Activated naive CD4-positive, alpha-beta T cell treated with anti-CD3 and anti-CD28 coated beads for 36 hours (primary cell): ENCODE measurements around the gene ARL15. TPM values are rescaled to one million over a fixed set of nuclear protein-coding genes. Genes with fewer than 3 reads are reported as not detected.

Experiments
- CTCF ChIA-PET: fragments of 350-600 bp; sonication (Branson Sonifier 250); formaldehyde crosslinking; loops from one replicate; lab custom pipeline; 2021; ENCODE audit warnings: antibody characterized with exemption; lab: Charles Lee
- DNase-seq: peaks from one replicate; pipeline ENCODE4 v3.0.0-alpha.2; 2020
- H3K27ac Mint-ChIP-seq: one replicate; pipeline ENCODE4 v1.8.0; 2021; ENCODE audit warnings: mild to moderate bottlenecking, mixed read lengths
- H3K27me3 Mint-ChIP-seq: one replicate; pipeline ENCODE4 v1.8.0; 2021; ENCODE audit warnings: low read depth, mixed read lengths
- H3K36me3 Mint-ChIP-seq: one replicate; pipeline ENCODE4 v1.8.0; 2021; ENCODE audit warnings: low read depth, mixed read lengths
- H3K4me1 Mint-ChIP-seq: one replicate; pipeline ENCODE4 v1.8.0; 2021; ENCODE audit warnings: low read depth, mixed read lengths
- H3K4me3 Mint-ChIP-seq: one replicate; pipeline ENCODE4 v1.8.0; 2021; ENCODE audit warnings: mild to moderate bottlenecking, moderate library complexity, mixed read lengths
- H3K9me3 Mint-ChIP-seq: one replicate; pipeline ENCODE4 v1.8.0; 2021; ENCODE audit warnings: mixed read lengths
- intact Hi-C: fragments of 100-400 bp; cut with micrococcal nuclease; formaldehyde crosslinking; loops from one replicate; pipeline ENCODE4 v1.15.1; 2023
- total RNA-seq, 2 experiments: library from RNA; stranded (reverse); gene quantifications; one replicate each; pipeline ENCODE4 v1.2.3, GENCODE V29; 2021

ARL15 gene
- total RNA-seq, 2 experiments from 2014 or later = 6.7 to 7.0 TPM

DNA sequence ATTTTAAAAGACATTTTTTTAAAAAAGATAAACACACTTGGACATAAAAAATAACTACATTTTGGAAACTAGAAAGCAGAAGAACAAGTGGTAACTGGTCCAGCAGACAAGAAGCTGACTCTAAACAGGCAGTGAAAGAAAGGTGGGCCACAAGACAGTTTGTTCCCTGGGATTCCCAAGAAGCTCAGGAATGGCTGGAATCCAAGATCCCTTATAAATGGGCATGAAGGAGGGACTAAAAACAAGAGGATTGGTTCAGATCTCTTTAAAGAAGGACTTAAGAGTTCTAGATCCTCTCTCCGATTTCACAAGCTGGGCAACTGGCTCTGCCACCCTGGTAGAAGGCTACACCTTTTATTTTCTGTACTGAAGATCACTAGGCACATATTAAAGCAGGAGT lies 102.8 kb downstream of the ARL15 start:
- no peaks in the 10 kb centered on the region for H3K27me3 Mint-ChIP-seq
- no peak overlapping the region for H3K4me3 Mint-ChIP-seq
- H3K36me3 Mint-ChIP-seq = peaks cover 6% of the 10 kb centered on the region
- peaks cover 3% of the 10 kb centered on the region for H3K9me3 Mint-ChIP-seq
- no peak for DNase-seq
- CTCF ChIA-PET = interaction anchor here (0.7 to 1.1 kb wide), 2 partner anchors 22 to 714 kb away, joined by 3 to 4 read pairs; no protein-coding TSS in a partner anchor
- no peak overlapping the region for H3K27ac Mint-ChIP-seq
- peaks cover 5% of the 10 kb centered on the region for H3K4me1 Mint-ChIP-seq
- intact Hi-C loops = no loop called here

DNA sequence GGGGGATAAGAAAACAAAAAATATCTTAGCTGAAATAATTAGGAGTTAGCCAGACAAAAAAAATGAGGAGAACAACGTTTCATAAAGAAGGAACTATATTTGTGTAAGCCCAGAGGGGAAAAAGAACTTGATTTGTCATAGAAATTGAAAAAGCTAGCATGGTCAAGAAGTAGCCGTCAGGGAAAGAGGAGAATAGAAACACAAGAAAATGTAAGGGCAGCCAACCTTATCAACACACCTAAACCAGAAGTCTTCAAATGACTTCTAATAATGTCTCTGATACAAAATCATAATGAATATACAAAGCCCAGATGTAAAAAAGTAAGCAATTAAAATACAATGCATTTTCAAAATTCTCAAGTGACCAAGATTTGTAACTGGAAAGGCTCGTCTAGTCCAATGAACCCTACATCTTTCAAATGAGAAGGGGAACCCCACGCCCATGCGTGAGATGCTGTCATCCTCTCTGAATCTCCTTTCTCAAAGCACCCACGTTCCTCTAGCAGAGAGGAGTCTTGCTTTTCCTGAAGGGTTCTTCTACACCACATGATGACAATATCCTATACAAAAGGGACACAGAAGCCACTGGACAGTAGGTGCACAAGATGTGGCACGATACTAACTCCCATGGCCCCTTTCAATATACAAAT lies 103.7 kb downstream of the ARL15 start:
- H3K27ac Mint-ChIP-seq = no peak overlapping the region
- H3K9me3 Mint-ChIP-seq = peaks cover 3% of the 10 kb centered on the region
- H3K4me1 Mint-ChIP-seq = peaks cover 2% of the 10 kb centered on the region
- no peak for DNase-seq
- peaks cover 6% of the 10 kb centered on the region for H3K36me3 Mint-ChIP-seq
- H3K4me3 Mint-ChIP-seq = no peak overlapping the region
- H3K27me3 Mint-ChIP-seq = no peaks in the 10 kb centered on the region
- intact Hi-C loops = no loop called here
- CTCF ChIA-PET = no interaction called here

DNA sequence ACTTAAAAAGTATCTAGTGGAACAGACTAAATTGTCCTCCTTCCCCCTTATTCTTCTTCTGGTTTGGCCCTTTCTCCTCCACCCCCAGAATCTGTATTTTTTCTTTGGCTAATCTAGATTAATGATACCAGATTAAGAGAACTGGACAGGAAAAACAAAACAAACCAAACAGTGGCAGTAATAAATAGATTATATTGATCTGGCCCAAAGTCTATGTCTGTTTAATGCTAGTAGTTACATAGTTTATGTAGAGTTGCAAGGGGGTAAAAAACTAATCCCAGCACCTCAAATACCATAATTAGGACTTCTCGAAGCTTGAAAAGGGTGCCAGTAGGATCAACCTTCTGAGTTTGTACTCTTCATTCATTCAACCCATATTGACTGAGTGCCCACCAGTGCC lies 104.5 kb downstream of the ARL15 start:
- Mint-ChIP-seq H3K36me3 (peaks cover 13% of the 10 kb centered on the region), H3K9me3 (peaks cover 10% of the 10 kb centered on the region), H3K27ac (no peak overlapping the region), H3K4me3 (no peak overlapping the region), H3K27me3 (no peaks in the 10 kb centered on the region), H3K4me1 (peaks cover under 1% of the 10 kb centered on the region)
- intact Hi-C loops = no loop called here
- CTCF ChIA-PET = no interaction called here
- DNase-seq = no peak

DNA sequence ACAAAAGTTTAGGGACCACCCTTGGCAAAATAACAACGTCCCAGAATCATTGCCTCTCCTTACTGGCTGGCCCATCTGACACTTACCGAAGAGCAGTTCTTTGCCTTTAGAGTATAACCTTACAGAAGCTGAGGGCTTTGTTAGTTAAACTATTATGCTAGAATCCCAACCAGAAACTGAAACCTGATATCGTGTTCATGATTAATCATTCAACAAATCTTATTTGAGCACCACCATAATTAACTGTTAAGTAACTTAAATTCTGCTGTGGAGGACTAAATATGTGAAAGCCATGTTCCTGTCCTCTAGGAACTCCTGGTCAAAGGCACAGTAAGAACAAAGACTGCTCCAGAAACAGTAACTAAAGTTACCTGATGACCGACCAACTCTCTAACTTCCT lies 104.9 kb downstream of the ARL15 start:
- no peaks in the 10 kb centered on the region for H3K4me1 Mint-ChIP-seq
- H3K9me3 Mint-ChIP-seq = peaks cover 15% of the 10 kb centered on the region
- no peak for DNase-seq
- CTCF ChIA-PET = no interaction called here
- no peak overlapping the region for H3K27ac Mint-ChIP-seq
- intact Hi-C loops = no loop called here
- no peaks in the 10 kb centered on the region for H3K27me3 Mint-ChIP-seq
- peaks cover 17% of the 10 kb centered on the region for H3K36me3 Mint-ChIP-seq
- no peak overlapping the region for H3K4me3 Mint-ChIP-seq

DNA sequence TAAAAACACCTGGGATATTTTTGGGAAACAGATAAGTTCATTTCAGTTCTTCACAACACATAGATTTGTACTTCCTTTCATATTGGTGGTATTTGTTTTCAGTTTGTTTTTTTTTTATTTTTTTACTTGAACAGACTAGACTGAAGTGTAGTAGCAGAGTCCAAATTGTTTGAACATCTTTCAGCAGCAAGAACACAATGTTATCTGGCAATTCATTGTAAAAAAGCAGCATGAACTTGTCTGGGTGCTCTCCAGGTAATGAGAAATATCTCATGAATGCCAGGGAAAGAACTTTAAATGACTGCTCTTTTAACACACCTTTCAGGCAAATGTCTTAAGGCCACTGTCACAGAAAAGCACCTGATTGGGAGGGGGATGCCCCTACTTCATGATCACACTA lies 113.4 kb downstream of the ARL15 start:
- no peak for DNase-seq
- intact Hi-C loops = no loop called here
- peaks cover 3% of the 10 kb centered on the region for H3K4me1 Mint-ChIP-seq
- CTCF ChIA-PET = no interaction called here
- no peak overlapping the region for H3K27ac Mint-ChIP-seq
- no peaks in the 10 kb centered on the region for H3K27me3 Mint-ChIP-seq
- H3K36me3 Mint-ChIP-seq = peaks cover 11% of the 10 kb centered on the region
- H3K9me3 Mint-ChIP-seq = peaks cover 17% of the 10 kb centered on the region
- no peak overlapping the region for H3K4me3 Mint-ChIP-seq

DNA sequence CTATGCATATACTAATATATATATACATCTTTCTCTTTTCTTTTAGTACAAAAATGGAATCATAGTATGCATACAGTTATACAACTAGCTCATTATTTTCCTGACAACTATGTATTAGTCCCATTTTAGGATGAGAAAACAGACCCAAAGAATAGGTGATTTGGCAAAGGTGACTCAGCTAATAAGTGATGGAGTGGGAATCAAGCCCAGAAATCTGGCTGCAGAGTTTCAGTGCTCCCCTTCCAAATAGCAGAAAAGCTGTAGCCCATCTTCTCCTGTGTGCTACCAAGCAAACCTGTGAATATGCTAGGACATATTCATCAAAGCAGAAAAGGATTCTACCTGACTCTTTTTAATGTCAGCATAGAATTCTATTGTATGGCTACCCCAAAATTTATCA lies 114.7 kb downstream of the ARL15 start:
- no peaks in the 10 kb centered on the region for H3K27me3 Mint-ChIP-seq
- peaks cover 5% of the 10 kb centered on the region for H3K4me1 Mint-ChIP-seq
- H3K27ac Mint-ChIP-seq = no peak overlapping the region
- H3K9me3 Mint-ChIP-seq = peaks cover 7% of the 10 kb centered on the region
- CTCF ChIA-PET = interaction anchor here (0.6 kb wide), 1 partner anchor 30 kb away, joined by 3 read pairs; no protein-coding TSS in a partner anchor
- no peak for DNase-seq
- no peak overlapping the region for H3K4me3 Mint-ChIP-seq
- peaks cover 2% of the 10 kb centered on the region for H3K36me3 Mint-ChIP-seq
- intact Hi-C loops = no loop called here

DNA sequence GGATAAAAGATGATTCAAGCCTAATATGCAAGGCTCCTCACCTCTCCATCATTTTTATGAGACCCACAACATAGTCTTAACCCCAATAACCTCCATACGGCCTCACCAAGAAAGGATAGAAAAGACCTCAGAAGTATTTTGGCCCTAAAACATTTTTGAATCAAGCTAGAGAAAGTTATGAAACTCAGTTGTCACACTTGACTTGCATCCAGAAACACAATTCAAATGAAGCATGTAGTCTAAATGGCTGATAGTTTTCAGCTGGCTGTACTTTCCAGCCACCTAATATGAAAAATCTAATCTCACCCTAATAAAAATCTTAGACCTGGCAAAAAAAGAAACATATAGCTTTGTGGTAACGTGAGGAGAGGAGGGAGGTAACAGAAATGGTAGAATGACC lies 116.1 kb downstream of the ARL15 start:
- peaks cover 7% of the 10 kb centered on the region for H3K4me1 Mint-ChIP-seq
- H3K9me3 Mint-ChIP-seq = no peaks in the 10 kb centered on the region
- intact Hi-C loops = no loop called here
- no peak overlapping the region for H3K4me3 Mint-ChIP-seq
- CTCF ChIA-PET = interaction anchor here (0.6 to 1.0 kb wide), 3 partner anchors 34 to 583 kb away, joined by 3 to 5 read pairs (median 4); no protein-coding TSS in a partner anchor
- no peaks in the 10 kb centered on the region for H3K27me3 Mint-ChIP-seq
- no peak for DNase-seq
- H3K27ac Mint-ChIP-seq = no peak overlapping the region
- H3K36me3 Mint-ChIP-seq = no peaks in the 10 kb centered on the region

DNA sequence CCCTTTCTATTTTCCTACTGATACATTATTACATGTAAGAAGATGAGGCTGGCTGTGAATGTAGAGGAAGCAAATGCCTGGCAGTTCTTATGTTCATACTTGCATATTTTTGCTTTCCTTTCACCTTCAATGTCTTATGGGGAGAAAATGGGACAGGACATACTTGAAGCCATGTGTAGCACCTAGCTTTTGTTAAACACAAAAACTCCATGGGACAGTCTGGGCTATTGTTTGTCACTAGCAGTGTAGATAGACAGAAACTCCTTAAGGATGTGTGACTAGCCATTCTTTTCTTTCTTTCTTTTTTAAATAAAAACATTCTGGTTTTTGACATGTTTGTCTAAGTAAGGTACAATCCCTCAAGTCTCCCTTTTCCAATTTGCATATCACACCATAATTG lies 122.7 kb downstream of the ARL15 start:
- Mint-ChIP-seq H3K27me3 (no peaks in the 10 kb centered on the region), H3K27ac (no peak overlapping the region), H3K9me3 (peaks cover 5% of the 10 kb centered on the region), H3K4me1 (peaks cover 4% of the 10 kb centered on the region), H3K36me3 (peaks cover 2% of the 10 kb centered on the region), H3K4me3 (no peak overlapping the region)
- intact Hi-C loops = no loop called here
- CTCF ChIA-PET = interaction anchor here (1.1 kb wide), 1 partner anchor 41 kb away, joined by 4 read pairs; no protein-coding TSS in a partner anchor
- DNase-seq = no peak

DNA sequence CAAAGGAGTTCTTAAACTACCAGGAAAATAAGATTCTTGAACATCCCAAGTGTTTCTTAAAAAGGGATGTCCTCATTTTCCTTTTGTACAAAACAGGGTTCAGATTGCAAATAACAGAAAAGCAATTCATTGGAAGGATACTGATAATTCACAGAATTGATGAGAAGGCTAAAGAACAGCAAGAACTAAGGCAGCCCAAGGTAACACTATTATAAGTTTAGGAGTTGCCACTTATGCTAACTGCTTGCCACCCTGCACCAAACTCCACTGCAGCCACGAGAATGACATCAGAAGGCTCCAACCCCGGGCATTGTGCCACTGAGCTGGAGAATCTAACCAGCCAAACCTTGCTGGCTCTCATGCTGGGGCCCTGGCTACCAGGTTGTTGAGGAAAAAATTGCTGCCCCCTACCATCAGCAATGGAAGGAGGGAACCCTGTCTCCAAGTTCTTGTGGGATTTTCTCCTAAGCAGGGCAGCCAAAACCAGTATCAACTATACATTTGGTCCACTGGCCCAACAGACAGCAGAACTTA lies 123.4 kb downstream of the ARL15 start:
- Mint-ChIP-seq H3K4me3 (no peak overlapping the region), H3K9me3 (peaks cover 5% of the 10 kb centered on the region), H3K36me3 (peaks cover 2% of the 10 kb centered on the region), H3K27me3 (no peaks in the 10 kb centered on the region), H3K4me1 (peaks cover 3% of the 10 kb centered on the region), H3K27ac (no peak overlapping the region)
- intact Hi-C loops = no loop called here
- CTCF ChIA-PET = interaction anchor here (0.6 to 1.1 kb wide), 2 partner anchors 42 to 759 kb away, joined by 4 read pairs; no protein-coding TSS in a partner anchor
- DNase-seq = no peak

DNA sequence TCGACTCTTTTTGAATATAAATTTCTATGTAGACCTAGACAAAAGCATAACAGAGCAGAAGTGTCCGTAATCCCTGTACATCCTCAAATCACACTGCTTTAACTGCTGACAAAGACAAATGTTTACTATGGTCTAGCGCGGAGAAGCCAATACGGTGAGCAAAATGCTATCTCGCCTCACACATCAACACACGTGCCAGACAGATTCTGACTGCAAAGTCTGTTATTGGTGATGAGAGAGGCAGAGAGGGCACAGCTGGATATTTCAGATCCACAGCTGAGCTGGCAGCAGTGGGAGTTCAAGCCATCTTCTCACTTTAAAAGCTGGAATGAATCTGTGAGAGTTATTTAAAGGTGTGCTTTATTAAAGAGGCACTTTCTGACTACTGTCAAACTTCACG lies 124.3 kb downstream of the ARL15 start:
- Mint-ChIP-seq H3K4me3 (no peak overlapping the region), H3K4me1 (peaks cover 2% of the 10 kb centered on the region), H3K27me3 (no peaks in the 10 kb centered on the region), H3K27ac (no peak overlapping the region), H3K36me3 (peaks cover 5% of the 10 kb centered on the region), H3K9me3 (peaks cover 5% of the 10 kb centered on the region)
- CTCF ChIA-PET = interaction anchor here (0.6 kb wide), 1 partner anchor 758 kb away, joined by 4 read pairs; no protein-coding TSS in a partner anchor
- intact Hi-C loops = no loop called here
- DNase-seq = no peak

DNA sequence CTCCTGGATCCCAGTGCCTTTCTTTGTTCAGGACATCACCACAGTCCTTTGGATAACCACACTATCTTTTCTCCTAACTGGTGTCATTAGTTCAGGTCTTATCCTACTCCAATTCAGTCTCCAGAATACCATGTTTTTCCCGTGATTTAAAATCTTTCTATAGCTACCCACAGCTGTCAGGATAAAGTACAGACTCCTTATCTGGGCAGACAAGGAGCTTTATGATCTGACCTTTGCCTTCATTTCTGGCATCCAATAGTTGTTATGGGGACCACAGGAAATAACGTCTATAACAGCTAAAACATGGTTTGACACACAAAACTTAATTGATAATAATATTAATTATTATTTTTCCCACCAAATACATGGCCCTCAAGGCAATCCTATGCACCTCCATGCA lies 125.6 kb downstream of the ARL15 start:
- CTCF ChIA-PET = interaction anchor here (0.6 to 0.7 kb wide), 2 partner anchors 36 to 169 kb away, joined by 3 read pairs; no protein-coding TSS in a partner anchor
- Mint-ChIP-seq H3K4me1 (peaks cover under 1% of the 10 kb centered on the region), H3K27ac (no peak overlapping the region), H3K4me3 (no peak overlapping the region), H3K36me3 (peaks cover 5% of the 10 kb centered on the region), H3K27me3 (no peaks in the 10 kb centered on the region), H3K9me3 (peaks cover 5% of the 10 kb centered on the region)
- DNase-seq = no peak
- intact Hi-C loops = no loop called here

DNA sequence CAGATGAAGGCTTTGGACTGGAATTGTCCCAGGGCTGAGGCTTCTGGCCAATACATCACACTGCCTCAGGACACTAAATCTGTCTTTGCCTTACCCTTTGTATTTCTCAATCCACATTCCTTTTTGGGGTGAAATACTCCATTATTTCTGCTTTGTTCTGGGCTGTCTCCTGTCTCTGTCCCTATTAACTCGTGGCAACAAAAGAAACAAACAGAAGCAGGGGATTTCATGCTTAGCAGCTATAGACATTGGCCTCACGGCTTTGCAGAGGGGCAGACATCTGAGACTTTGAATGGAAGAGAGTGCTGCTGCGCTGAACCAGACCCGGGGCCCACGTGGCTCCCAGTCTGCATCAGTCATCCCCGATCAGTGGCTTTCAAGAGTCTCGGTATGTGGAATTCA lies 129.7 kb downstream of the ARL15 start:
- peaks cover 5% of the 10 kb centered on the region for H3K9me3 Mint-ChIP-seq
- peaks cover 8% of the 10 kb centered on the region for H3K36me3 Mint-ChIP-seq
- no peaks in the 10 kb centered on the region for H3K27me3 Mint-ChIP-seq
- H3K4me1 Mint-ChIP-seq = no peaks in the 10 kb centered on the region
- H3K27ac Mint-ChIP-seq = no peak overlapping the region
- CTCF ChIA-PET = no interaction called here
- no peak for DNase-seq
- intact Hi-C loops = no loop called here
- H3K4me3 Mint-ChIP-seq = no peak overlapping the region

DNA sequence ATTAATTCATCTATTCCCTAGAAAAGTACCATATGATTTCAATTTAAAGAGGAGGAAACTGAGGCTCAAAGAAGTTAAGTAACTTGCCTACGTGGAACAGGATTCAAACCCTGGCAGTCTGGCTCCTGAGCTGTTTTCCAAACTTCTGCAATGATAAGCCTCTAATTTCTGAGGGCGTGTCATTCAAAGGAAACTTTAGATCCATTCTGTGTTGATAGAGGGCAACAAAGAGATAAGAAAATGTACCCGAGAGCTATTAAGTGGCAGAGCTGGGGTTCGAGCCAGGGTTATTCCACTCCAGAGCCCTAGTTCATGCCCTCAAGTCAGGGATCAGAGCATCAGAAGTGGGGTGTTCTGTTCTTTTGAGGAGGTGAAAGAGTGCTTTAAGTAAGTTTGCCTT lies 131.4 kb downstream of the ARL15 start:
- Mint-ChIP-seq H3K27me3 (no peaks in the 10 kb centered on the region), H3K36me3 (peaks cover 6% of the 10 kb centered on the region), H3K9me3 (peaks cover 3% of the 10 kb centered on the region), H3K27ac (no peak overlapping the region), H3K4me3 (no peak overlapping the region), H3K4me1 (no peaks in the 10 kb centered on the region)
- DNase-seq = no peak
- intact Hi-C loops = no loop called here
- CTCF ChIA-PET = interaction anchor here (0.9 kb wide), 1 partner anchor 439 kb away, joined by 3 read pairs; no protein-coding TSS in a partner anchor
